Gastroesophageal sphincter (tissue), 3 donors: Measurements from ENCODE around the gene NOXO1.

Source experiments
- EP300 ChIP-seq: sonication (generic); formaldehyde crosslinking; IDR thresholded peaks from one replicate; pipeline ENCODE4 v1.6.1; 2017; ENCODE audit warnings: antibody characterized with exemption, mild to moderate bottlenecking
- POLR2A ChIP-seq, 2 donors: fragments of 450-650 bp; IDR thresholded peaks; one replicate each; pipeline ENCODE4 v1.6.1; 2017; ENCODE audit warnings: antibody characterized with exemption in 2 of 2, mild to moderate bottlenecking in 2 of 2, moderate library complexity in 1 of 2
- POLR2AphosphoS5 ChIP-seq: sonication (generic); formaldehyde crosslinking; IDR thresholded peaks from one replicate; pipeline ENCODE4 v1.6.1; 2017; ENCODE audit warnings: antibody characterized with exemption
- TF ChIP-seq, protein P1 (sequence below), 4 experiments: fragments of 200-600 bp in 2 of 4; fragments of 450-650 bp in 2 of 4; sonication (generic) in 1 of 4; IDR thresholded peaks; one replicate each; pipeline ENCODE4 v1.5.1; 2017 to 2019; ENCODE audit warnings: antibody characterized with exemption in 4 of 4, mild to moderate bottlenecking in 2 of 4, moderate library complexity in 2 of 4

DNA sequence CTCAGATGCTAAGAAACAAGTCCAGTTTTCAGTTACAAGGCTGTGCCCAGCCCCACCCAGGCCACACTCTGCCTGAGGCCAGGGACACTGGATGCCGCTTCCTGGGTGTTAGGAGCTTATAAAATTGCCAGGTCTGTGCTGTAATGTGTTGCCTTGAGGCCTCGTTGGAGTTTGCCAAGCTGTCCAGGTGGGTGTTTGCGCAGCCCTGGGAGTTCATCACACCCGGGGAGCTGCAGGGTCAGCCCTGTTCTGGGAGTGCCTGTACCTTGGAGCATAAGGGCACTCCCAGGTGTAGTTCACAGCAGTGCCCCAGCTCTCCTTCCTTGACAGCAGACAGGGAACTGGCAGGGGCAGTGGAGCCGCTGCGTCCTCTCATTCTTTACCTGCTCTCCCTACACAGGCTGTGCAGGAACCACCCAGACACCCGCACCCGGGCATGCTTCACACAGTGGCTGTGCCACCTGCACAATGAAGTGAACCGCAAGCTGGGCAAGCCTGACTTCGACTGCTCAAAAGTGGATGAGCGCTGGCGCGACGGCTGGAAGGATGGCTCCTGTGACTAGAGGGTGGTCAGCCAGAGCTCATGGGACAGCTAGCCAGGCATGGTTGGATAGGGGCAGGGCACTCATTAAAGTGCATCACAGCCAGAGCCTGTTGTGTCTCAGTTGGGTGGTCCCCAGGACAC, 4.3 kb upstream of the NOXO1 start:
- TF ChIP-seq, protein P1, sequence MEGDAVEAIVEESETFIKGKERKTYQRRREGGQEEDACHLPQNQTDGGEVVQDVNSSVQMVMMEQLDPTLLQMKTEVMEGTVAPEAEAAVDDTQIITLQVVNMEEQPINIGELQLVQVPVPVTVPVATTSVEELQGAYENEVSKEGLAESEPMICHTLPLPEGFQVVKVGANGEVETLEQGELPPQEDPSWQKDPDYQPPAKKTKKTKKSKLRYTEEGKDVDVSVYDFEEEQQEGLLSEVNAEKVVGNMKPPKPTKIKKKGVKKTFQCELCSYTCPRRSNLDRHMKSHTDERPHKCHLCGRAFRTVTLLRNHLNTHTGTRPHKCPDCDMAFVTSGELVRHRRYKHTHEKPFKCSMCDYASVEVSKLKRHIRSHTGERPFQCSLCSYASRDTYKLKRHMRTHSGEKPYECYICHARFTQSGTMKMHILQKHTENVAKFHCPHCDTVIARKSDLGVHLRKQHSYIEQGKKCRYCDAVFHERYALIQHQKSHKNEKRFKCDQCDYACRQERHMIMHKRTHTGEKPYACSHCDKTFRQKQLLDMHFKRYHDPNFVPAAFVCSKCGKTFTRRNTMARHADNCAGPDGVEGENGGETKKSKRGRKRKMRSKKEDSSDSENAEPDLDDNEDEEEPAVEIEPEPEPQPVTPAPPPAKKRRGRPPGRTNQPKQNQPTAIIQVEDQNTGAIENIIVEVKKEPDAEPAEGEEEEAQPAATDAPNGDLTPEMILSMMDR (IDR thresholded peaks at IDR 0.05) = no peak
- TF ChIP-seq POLR2A (IDR thresholded peaks at IDR 0.05) (no peak), EP300 (no peak), POLR2AphosphoS5 (no peak)
